ENCODE data around the gene C3orf52.

Gene C3orf52

GRCh38 chr3:112086875-112087524 is 811 bp downstream of the C3orf52 start:
- Histone ChIP-seq H2AFZ (ENCODE audit: low read length) (no peak overlapping the region), H3K4me1 (ENCODE audit: insufficient read depth, low read length, poor library complexity, severe bottlenecking) (peaks cover 15% of the 10 kb centered on the region), H3K79me2 (ENCODE audit: insufficient read depth, low read length) (no peaks in the 10 kb centered on the region), H3F3A (ENCODE audit: low read depth) (0 out of 2 replicates have a peak, but pooled peaks cover 4% of the 10 kb centered on the region), H3K27me3 (ENCODE audit: insufficient read depth, low read length, poor library complexity, severe bottlenecking) (peaks cover 90% of the 10 kb centered on the region), H3K9me2 (replicated peaks; ENCODE audit: low read depth, low read length) (no peaks in the 10 kb centered on the region), H3K9ac (ENCODE audit: low read depth, low read length, poor library complexity, severe bottlenecking) (no peak overlapping the region), H3K4me3 (ENCODE audit: low read length, poor library complexity, severe bottlenecking) (no peak overlapping the region), H3K36me3 (ENCODE audit: insufficient read depth, low read length) (no peaks in the 10 kb centered on the region), H4K20me1 (ENCODE audit: insufficient read depth, low read length, poor library complexity, severe bottlenecking) (no peaks in the 10 kb centered on the region), H3K9me3 (ENCODE audit: insufficient read depth, low read depth, low read length) (no peaks in the 10 kb centered on the region), H3K4me2 (ENCODE audit: low read depth, low read length, poor library complexity, severe bottlenecking) (peak overlapping the region; percentile 52)
- TF ChIP-seq EZH2phosphoT487 (IDR thresholded peaks at IDR 0.05; ENCODE audit: borderline replicate concordance): no peak
- TF ChIP-seq, protein P1, sequence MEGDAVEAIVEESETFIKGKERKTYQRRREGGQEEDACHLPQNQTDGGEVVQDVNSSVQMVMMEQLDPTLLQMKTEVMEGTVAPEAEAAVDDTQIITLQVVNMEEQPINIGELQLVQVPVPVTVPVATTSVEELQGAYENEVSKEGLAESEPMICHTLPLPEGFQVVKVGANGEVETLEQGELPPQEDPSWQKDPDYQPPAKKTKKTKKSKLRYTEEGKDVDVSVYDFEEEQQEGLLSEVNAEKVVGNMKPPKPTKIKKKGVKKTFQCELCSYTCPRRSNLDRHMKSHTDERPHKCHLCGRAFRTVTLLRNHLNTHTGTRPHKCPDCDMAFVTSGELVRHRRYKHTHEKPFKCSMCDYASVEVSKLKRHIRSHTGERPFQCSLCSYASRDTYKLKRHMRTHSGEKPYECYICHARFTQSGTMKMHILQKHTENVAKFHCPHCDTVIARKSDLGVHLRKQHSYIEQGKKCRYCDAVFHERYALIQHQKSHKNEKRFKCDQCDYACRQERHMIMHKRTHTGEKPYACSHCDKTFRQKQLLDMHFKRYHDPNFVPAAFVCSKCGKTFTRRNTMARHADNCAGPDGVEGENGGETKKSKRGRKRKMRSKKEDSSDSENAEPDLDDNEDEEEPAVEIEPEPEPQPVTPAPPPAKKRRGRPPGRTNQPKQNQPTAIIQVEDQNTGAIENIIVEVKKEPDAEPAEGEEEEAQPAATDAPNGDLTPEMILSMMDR (conservative IDR thresholded peaks at IDR 0.05; ENCODE audit: low read length): no peak

GRCh38 chr3:112087746-112088145 is 1.6 kb downstream of the C3orf52 start:
- Histone ChIP-seq H3K4me2 (ENCODE audit: low read depth, low read length, poor library complexity, severe bottlenecking) (no peak overlapping the region), H3K9me3 (ENCODE audit: insufficient read depth, low read depth, low read length) (no peaks in the 10 kb centered on the region), H3K79me2 (ENCODE audit: insufficient read depth, low read length) (no peaks in the 10 kb centered on the region), H3F3A (ENCODE audit: low read depth) (0 out of 2 replicates have a peak, but pooled peaks cover 4% of the 10 kb centered on the region), H3K4me1 (ENCODE audit: insufficient read depth, low read length, poor library complexity, severe bottlenecking) (peaks cover 21% of the 10 kb centered on the region), H4K20me1 (ENCODE audit: insufficient read depth, low read length, poor library complexity, severe bottlenecking) (no peaks in the 10 kb centered on the region), H3K9ac (ENCODE audit: low read depth, low read length, poor library complexity, severe bottlenecking) (no peak overlapping the region), H2AFZ (ENCODE audit: low read length) (no peak overlapping the region), H3K9me2 (replicated peaks; ENCODE audit: low read depth, low read length) (no peaks in the 10 kb centered on the region), H3K27me3 (ENCODE audit: insufficient read depth, low read length, poor library complexity, severe bottlenecking) (peaks cover 90% of the 10 kb centered on the region), H3K36me3 (ENCODE audit: insufficient read depth, low read length) (no peaks in the 10 kb centered on the region), H3K4me3 (ENCODE audit: low read length, poor library complexity, severe bottlenecking) (no peak overlapping the region)
- no peak for TF ChIP-seq EZH2phosphoT487 (IDR thresholded peaks at IDR 0.05; ENCODE audit: borderline replicate concordance)
- TF ChIP-seq, protein P1 (conservative IDR thresholded peaks at IDR 0.05; ENCODE audit: low read length): no peak

GRCh38 chr3:112088944-112089343 is 2.8 kb downstream of the C3orf52 start:
- Histone ChIP-seq H4K20me1 (ENCODE audit: insufficient read depth, low read length, poor library complexity, severe bottlenecking) (no peaks in the 10 kb centered on the region), H3K27me3 (ENCODE audit: insufficient read depth, low read length, poor library complexity, severe bottlenecking) (peaks cover 90% of the 10 kb centered on the region), H3K9ac (ENCODE audit: low read depth, low read length, poor library complexity, severe bottlenecking) (no peak overlapping the region), H3K79me2 (ENCODE audit: insufficient read depth, low read length) (no peaks in the 10 kb centered on the region), H3K4me3 (ENCODE audit: low read length, poor library complexity, severe bottlenecking) (no peak overlapping the region), H2AFZ (ENCODE audit: low read length) (no peak overlapping the region), H3K9me2 (replicated peaks; ENCODE audit: low read depth, low read length) (no peaks in the 10 kb centered on the region), H3K9me3 (ENCODE audit: insufficient read depth, low read depth, low read length) (no peaks in the 10 kb centered on the region), H3F3A (ENCODE audit: low read depth) (0 out of 2 replicates have a peak, but pooled peaks cover 4% of the 10 kb centered on the region), H3K4me2 (ENCODE audit: low read depth, low read length, poor library complexity, severe bottlenecking) (no peak overlapping the region), H3K4me1 (ENCODE audit: insufficient read depth, low read length, poor library complexity, severe bottlenecking) (peaks cover 24% of the 10 kb centered on the region), H3K36me3 (ENCODE audit: insufficient read depth, low read length) (no peaks in the 10 kb centered on the region)
- TF ChIP-seq EZH2phosphoT487 (IDR thresholded peaks at IDR 0.05; ENCODE audit: borderline replicate concordance): no peak
- TF ChIP-seq, protein P1 (conservative IDR thresholded peaks at IDR 0.05; ENCODE audit: low read length): no peak
